ENCODE measurements around the gene TKTL1. TPM values are rescaled to one million over a fixed set of nuclear protein-coding genes. Genes with fewer than 3 reads are reported as not detected.

Gene TKTL1
- total RNA-seq, 1 experiment from 2014 or later: not detected

DNA sequence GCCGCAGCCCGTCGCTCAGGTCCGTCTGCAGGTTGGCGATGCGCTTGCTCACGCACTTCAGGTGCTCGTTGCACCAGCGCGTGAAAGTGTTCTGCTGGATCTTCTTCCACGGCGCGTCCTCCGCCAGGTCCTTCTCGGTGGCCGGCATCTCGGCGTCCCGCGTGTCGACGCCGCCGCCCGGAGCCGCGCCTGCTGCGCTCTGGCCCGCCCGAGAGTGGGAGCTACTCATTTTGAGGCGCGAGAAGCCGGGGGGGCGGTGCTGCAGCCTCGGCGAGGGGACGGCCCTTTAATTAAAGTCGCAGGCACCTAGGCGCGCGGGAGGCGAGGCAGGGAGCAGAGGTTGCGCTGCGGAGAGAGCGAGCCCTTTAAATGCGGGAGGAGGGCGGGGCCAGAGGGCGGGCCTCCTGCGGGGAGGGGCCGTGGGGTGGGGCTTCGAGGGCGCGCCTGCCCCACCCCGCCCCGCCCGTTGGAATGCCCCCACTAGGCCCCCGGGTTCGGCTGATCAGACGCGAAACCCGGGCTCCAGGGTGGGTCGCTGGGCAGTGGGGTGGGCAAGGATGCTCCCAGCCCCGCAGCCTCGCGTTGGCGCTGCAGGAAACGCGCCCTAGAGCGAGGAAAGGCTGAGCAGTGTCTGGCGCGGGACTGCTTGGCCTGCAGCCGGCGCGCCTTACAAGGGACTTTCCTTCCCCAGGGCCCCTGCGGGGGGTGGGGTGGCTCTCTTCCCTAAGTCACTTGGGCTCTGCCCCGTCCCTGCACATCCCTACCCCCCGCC is 75.6 kb downstream of the TKTL1 start:
- Histone ChIP-seq H3K27ac (ENCODE audit: low read depth, low read length, poor library complexity, severe bottlenecking) (peak overlapping the region; percentile 96), H3K27me3 (replicated peaks; ENCODE audit: insufficient read depth, low read depth, low read length, poor library complexity) (no peaks in the 10 kb centered on the region), H3K9me3 (ENCODE audit: low read depth, low read length, poor library complexity, severe bottlenecking) (no peaks in the 10 kb centered on the region), H3K4me3 (ENCODE audit: low read depth, low read length, poor library complexity, severe bottlenecking) (peak overlapping the region; percentile 81), H3K4me1 (ENCODE audit: insufficient read depth, low read length, poor library complexity, severe bottlenecking) (peaks cover 21% of the 10 kb centered on the region), H3K36me3 (ENCODE audit: insufficient read depth, low read length, poor library complexity, severe bottlenecking) (peaks cover 20% of the 10 kb centered on the region)
- no TSS peak for BruUV-seq (replicated peaks)
- peak; percentile 97 for DNase-seq (ENCODE audit: low spot score)
- CTCF ChIA-PET: no interaction called here
- no peak for TF ChIP-seq EZH2 (IDR thresholded peaks at IDR 0.05; ENCODE audit: borderline replicate concordance, low read depth, low read length, poor library complexity, severe bottlenecking)
- TF ChIP-seq, protein P1, sequence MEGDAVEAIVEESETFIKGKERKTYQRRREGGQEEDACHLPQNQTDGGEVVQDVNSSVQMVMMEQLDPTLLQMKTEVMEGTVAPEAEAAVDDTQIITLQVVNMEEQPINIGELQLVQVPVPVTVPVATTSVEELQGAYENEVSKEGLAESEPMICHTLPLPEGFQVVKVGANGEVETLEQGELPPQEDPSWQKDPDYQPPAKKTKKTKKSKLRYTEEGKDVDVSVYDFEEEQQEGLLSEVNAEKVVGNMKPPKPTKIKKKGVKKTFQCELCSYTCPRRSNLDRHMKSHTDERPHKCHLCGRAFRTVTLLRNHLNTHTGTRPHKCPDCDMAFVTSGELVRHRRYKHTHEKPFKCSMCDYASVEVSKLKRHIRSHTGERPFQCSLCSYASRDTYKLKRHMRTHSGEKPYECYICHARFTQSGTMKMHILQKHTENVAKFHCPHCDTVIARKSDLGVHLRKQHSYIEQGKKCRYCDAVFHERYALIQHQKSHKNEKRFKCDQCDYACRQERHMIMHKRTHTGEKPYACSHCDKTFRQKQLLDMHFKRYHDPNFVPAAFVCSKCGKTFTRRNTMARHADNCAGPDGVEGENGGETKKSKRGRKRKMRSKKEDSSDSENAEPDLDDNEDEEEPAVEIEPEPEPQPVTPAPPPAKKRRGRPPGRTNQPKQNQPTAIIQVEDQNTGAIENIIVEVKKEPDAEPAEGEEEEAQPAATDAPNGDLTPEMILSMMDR (conservative IDR thresholded peaks at IDR 0.05; ENCODE audit: low read depth, low read length): no peak
- intact Hi-C loops (cut with micrococcal nuclease; ENCODE audit: unreplicated experiment): no loop called here
- POLR2A ChIA-PET (ENCODE audit: low non-redundant PET): interaction anchor here (0.5 to 0.7 kb wide), 5 partner anchors 26 to 596 kb away, joined by 3 to 13 read pairs (median 8); no protein-coding TSS in a partner anchor

DNA sequence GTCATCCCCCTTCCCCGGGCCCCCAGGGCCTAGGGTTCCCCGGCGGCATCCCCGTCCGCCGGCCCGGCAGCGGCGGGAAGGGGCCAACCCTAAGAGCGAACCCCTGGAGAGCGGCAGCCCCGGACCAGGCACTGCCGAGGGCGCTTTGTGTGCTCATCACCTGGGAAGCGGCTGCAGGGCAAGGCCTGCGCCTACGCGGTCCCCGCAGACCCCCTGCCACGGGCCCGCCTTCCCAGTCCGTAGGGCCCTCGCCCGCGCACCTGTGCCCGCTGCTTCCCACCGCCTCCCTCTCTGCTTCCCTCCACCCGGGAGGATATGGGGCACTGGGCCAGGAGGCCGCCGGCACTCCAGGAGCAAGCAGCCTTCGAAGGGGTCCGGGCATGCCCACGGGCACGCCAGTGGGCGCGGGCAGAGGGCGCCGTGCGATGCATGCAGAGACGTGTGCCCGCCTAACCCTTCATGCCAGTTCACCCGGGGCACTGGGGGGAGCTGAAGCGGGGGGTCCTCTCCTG is 76.2 kb downstream of the TKTL1 start:
- POLR2A ChIA-PET (ENCODE audit: low non-redundant PET): no interaction called here
- CTCF ChIA-PET: no interaction called here
- no TSS peak for BruUV-seq (replicated peaks)
- peaks cover 21% of the 10 kb centered on the region for H3K4me1 ChIP-seq (ENCODE audit: insufficient read depth, low read length, poor library complexity, severe bottlenecking)
- TF ChIP-seq, protein P1 (conservative IDR thresholded peaks at IDR 0.05; ENCODE audit: low read depth, low read length): no peak
- TF ChIP-seq EZH2 (IDR thresholded peaks at IDR 0.05; ENCODE audit: borderline replicate concordance, low read depth, low read length, poor library complexity, severe bottlenecking): no peak
- no peaks in the 10 kb centered on the region for H3K9me3 ChIP-seq (ENCODE audit: low read depth, low read length, poor library complexity, severe bottlenecking)
- peak overlapping the region; percentile 81 for H3K4me3 ChIP-seq (ENCODE audit: low read depth, low read length, poor library complexity, severe bottlenecking)
- H3K27ac ChIP-seq (ENCODE audit: low read depth, low read length, poor library complexity, severe bottlenecking): peak overlapping the region; percentile 71
- no peak for DNase-seq (ENCODE audit: low spot score)
- intact Hi-C loops (cut with micrococcal nuclease; ENCODE audit: unreplicated experiment): loop anchor here (1.0 kb wide), 1 partner anchor 163 kb away; no protein-coding TSS in a partner anchor
- peaks cover 14% of the 10 kb centered on the region for H3K36me3 ChIP-seq (ENCODE audit: insufficient read depth, low read length, poor library complexity, severe bottlenecking)
- H3K27me3 ChIP-seq (replicated peaks; ENCODE audit: insufficient read depth, low read depth, low read length, poor library complexity): no peaks in the 10 kb centered on the region

DNA sequence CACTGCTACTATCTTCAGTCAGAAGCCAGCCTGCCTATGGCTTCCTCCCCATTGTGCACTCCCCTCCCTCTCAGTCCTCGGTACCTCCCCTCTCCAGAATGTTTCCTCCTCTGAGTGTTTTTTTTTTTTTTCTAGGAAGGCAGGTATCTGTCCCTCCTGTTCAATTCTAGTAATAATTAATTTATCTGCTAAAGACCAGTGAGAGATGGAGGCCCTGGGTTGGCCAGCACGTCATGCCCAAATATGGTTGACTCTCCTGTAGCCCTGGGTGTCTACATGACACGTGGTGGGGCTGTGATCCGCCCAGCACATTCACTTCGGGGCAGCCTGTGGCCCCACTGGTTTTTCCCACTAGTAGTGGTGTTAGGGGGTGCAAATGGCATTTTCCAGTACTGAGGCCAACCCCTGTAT is 77.0 kb downstream of the TKTL1 start:
- ChIA-PET CTCF (interaction anchor here (1.1 to 1.3 kb wide), 2 partner anchors 11 to 155 kb away, joined by 4 read pairs; no protein-coding TSS in a partner anchor), POLR2A (ENCODE audit: low non-redundant PET) (no interaction called here)
- no peaks in the 10 kb centered on the region for H3K27me3 ChIP-seq (replicated peaks; ENCODE audit: insufficient read depth, low read depth, low read length, poor library complexity)
- intact Hi-C loops (cut with micrococcal nuclease; ENCODE audit: unreplicated experiment): loop anchor here (1.0 kb wide), 1 partner anchor 163 kb away; no protein-coding TSS in a partner anchor
- H3K27ac ChIP-seq (ENCODE audit: low read depth, low read length, poor library complexity, severe bottlenecking): no peak overlapping the region
- peaks cover 21% of the 10 kb centered on the region for H3K4me1 ChIP-seq (ENCODE audit: insufficient read depth, low read length, poor library complexity, severe bottlenecking)
- no TSS peak for BruUV-seq (replicated peaks)
- no peaks in the 10 kb centered on the region for H3K9me3 ChIP-seq (ENCODE audit: low read depth, low read length, poor library complexity, severe bottlenecking)
- DNase-seq (ENCODE audit: low spot score): no peak
- TF ChIP-seq EZH2 (IDR thresholded peaks at IDR 0.05; ENCODE audit: borderline replicate concordance, low read depth, low read length, poor library complexity, severe bottlenecking): no peak
- TF ChIP-seq, protein P1 (conservative IDR thresholded peaks at IDR 0.05; ENCODE audit: low read depth, low read length): no peak
- peaks cover 6% of the 10 kb centered on the region for H3K36me3 ChIP-seq (ENCODE audit: insufficient read depth, low read length, poor library complexity, severe bottlenecking)
- H3K4me3 ChIP-seq (ENCODE audit: low read depth, low read length, poor library complexity, severe bottlenecking): no peak overlapping the region

Data from A673 (cell line).